ENCODE results near the gene CNTN4.

GRCh38 chr3:2110597-2111117 lies 12.0 kb downstream of the CNTN4 start:
- TF ChIP-seq CTCF (optimal IDR thresholded peaks at IDR 0.05 in 1 of 3, IDR thresholded peaks at IDR 0.05 in 1 of 3, conservative IDR thresholded peaks at IDR 0.05 in 1 of 3; ENCODE audit: extremely low read depth in 1 of 3, insufficient read depth in 2 of 3, low read length in 3 of 3) (no peak), EZH2 (IDR thresholded peaks at IDR 0.05; ENCODE audit: low read length) (no peak)

Measured in keratinocyte (primary cell).